Measurements from ENCODE around the gene THUMPD1.
A peak's percentile ranks its signal among the peaks of the same experiment; 100 is the strongest.
"Not testable (repeated sequence)": the region's sequence is repeated elsewhere in the genome, so short reads cannot be mapped to it uniquely, and the experiment has no call there.

Gene THUMPD1

DNA sequence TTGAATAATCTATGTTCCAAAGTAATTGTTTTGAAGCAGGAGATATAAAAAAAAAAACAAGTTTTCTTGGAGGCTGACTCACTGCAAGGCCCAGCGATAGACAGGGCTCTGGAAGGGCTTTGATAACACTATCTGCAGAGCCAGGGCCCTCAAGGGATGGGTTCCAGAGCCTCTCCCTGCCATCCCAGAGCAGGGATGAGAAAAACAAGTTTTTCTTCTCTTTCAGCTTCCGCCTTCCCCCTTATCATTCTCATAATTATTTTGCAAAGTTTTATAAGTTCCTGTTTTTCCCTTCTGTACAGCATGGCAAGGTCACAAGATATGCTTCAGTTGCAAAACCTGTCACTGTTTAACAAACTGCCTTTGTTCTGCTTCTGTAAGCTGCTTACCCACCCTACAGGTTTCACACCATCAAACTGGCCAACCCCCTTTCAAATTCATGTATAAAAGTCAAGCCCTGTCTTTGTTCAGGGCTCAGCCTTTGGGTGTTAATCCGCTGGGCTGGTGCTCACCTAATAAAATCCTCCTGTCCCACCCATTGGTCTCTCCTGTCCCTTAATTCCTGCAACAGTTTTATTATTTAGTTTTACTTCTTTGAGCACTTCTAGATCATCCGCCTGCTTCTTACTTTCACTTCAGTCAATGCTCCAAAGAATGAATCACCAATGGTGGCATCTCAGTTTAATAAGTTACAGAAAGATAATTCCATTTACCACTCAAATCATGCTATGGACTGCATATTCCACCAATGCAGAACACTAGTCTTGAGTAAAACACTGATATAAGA lies 5.6 kb upstream of the THUMPD1 start:
- no peak for DNase-seq

DNA sequence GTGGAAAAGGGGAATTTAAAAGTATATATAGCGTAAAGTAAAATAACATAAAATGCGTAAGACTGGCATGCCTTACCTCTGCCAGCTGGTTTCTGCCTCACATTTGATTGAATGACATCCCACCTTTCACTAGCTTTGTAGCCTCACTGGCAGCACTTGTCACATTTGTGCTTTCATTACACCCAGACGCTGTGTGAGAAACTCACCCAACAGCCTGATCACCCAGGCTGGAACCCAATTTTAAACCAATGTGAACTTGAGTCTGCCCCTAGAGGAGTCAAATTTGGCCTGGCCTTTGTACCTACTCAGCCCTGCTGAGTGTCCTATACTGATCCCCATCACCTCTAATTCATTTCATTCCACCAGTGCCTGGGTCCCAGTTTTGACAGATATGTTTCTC lies 4.8 kb upstream of the THUMPD1 start:
- DNase-seq: no peak

DNA sequence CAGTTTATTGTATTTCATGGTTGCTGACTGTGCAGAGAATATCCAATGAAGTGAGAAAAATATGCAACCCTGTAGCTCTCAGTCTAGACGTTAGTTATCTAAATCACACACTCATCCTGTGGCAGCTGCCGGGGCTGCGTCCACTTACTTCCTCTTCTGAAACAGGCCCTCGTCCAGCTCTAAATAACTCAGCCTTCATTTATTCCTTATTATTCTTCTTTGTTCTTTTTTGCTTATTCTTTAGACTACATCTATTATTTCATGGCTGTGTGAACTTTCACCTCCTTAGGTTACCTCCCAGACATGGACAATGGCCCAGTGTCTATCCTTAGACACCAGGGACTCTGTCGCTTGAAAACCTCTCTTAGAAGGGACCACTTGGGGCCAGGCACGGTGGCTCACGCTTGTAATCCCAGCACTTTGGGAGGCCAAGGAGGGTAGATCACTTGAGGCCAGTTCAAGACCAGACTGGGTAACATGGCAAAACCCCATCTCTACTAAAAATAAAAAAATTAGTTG lies 3.4 kb upstream of the THUMPD1 start:
- no peak for DNase-seq

DNA sequence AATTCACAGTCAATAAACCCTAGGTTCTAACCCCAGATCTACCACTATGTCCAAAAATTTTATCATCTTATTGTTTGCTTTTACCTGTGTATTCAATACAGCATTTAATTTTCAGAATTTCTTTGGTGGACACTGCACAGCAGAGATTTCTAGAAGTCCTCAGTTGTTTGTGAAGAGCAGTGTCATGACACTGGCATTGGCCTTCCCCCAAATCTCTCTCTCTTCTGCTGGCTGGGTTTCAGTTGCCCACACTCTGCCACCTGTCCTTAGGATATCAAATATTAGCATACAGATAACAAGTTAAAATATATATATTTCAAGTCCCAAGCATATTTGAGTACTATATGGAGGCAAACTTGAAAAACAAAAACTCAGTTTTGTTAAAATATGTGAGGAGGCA lies 2.0 kb upstream of the THUMPD1 start:
- DNase-seq: no peak

DNA sequence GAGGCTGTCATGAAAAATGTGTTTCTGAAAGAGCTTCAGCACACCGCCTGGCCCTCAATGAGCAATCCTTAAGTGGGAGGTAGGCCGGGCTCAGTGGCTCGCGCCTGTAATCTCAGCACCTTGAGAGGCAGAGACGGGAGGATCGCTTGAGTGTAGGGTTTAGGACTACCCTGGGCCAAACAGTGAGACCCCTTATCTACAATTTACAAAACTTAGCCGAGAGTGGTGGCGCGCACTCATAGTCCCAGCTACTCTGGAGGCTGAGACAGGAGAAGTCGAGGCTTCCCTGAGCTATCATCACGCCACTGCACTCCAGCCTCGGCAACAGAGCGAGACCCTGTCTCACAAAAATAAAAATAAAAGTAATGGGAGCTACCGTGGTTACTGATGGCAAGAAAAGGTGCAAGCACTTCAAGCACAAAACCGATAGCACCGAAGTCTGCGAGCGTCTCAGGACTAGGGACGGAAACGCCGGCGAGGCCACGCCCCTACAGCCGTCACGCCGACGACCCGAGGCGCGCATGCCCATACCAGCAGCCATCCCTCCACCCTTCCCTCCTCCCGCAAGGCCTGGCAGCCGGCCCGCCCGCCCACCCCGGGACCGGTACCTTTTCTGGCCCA lies 607 bp downstream of the THUMPD1 start:
- peak; percentile 77 for DNase-seq

DNA sequence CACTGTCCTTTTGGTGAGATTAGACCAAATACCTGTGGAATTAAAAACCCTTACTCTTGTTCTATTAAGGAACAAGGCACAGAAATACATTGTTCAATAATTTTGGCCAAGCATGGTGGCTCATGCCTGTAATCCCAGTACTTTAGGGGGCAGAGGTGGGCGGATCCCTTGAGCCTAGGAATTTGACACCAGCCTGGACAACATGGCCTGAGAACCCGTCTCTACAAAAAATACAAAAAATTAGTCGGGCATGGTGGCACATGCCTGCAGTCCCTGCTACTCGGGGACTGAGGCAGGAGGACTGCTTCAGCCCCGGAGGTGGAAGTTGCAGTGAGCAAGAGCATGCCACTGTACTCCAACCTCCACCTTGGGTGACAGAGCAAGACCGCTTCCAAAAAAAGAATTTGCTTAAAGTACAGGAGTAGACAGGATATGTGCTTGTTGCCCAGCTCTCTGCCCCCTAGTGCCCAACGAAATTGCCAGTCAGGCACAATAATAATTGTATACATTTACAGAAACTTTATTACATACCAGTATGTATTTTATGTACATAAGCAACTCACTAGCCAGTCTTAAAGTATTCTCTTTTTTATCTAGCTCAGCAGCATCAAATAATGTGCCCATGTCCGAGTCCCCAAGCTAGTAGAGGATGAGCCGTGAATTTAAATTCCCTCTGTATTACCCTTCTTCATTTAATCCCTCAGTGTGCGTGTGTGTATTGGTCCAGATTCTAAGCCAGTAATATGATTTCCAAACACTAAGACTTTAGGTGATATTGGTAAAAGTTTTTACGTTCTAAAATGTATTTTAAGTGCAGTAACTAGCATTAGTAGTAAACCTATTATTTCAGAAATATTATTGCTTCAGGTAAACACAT lies 1.4 kb downstream of the THUMPD1 start:
- DNase-seq: no peak

DNA sequence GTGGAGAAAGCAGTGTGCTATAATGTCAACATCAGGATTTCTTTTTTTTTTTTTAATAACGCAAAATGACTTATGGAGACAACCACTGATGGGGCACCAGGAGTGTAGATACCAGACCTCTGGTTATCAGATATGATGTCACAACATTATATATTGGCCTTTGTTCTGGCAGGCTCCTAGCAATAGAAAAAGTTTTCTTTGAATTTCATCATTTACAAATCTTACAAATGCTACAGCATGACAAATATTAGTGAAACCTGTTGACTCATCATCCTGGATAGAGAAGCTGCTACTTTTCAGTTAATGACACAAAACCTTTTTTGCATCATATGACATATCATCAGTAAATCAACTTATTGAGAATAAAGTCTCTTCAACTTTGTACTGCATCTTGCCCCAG lies 6.1 kb downstream of the THUMPD1 start:
- DNase-seq: no peak

DNA sequence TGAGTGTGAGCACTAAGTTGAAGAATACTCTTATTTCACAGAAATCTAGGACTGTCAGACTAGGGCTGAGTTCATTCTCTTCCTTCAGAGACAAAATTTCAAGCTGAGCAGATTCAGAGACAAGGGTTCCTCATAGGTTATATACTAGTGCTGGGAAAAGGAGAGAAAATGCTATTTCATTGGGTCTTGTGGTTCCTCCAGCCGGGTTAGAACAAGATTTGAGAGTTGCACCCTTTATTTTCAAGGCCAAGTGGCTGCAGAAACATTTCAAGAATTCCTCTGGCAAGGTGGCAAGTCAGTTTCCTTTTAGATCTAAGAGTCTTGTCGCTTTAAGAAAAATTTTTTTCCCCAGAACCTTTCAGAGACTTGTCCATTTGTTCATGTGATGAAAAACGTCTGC lies 6.8 kb downstream of the THUMPD1 start:
- no peak for DNase-seq

DNA sequence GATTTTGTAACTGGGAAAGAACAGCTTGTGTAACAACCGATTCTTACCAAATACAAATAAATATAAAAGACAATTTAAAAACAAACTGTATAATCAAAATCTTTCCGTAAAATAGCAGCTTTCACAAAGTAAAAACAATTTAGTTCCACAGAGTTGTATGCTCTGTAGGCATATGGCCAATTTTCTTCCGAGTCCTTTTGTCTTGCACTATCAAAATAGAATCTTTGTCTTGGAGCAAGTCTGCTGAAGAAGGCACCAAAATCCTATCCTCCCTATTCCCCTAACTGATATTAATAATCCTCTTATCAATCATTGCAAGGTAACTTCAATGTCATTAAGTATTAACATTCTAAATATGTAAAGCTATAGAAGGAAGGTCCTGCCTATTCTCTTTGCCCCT lies 7.6 kb downstream of the THUMPD1 start:
- DNase-seq: no peak

DNA sequence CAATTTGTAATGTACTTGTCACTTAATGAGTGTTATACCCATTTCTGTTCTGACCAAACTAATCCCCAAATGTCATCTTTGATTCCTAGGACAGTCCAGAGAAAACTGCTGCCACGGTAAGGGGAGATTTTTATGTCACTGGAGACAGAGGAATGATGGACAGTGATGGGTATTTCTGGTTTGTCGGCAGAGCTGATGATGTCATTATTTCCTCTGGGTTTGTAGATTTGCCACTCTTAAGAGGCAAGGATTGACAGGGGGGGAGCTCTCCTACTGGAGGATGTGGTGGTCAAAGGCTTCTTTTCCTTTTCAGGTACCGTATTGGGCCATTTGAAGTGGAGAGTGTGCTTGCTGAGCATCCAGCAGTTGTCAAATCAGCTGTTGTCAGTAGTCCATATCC lies 12.5 kb downstream of the THUMPD1 start:
- DNase-seq: no peak

DNA sequence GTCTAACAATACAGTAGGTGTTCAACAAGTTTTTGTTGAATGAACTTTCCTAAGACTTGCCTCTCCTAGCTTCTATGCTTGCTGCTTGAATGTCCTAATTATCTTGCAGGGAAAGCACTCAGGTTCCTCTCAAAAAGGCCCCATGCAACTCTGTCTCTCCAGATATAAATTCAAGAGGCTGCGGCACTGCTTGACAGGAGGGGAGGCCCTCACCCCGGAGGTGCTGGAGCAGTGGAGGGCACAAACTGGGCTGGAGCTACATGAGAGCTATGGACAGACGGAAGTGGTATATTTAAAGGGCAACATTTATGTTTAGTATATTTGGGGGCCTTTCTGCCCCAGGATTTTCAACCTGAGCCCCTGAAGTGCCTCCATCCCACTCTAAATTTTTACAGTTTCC lies 14.4 kb downstream of the THUMPD1 start:
- no peak for DNase-seq

DNA sequence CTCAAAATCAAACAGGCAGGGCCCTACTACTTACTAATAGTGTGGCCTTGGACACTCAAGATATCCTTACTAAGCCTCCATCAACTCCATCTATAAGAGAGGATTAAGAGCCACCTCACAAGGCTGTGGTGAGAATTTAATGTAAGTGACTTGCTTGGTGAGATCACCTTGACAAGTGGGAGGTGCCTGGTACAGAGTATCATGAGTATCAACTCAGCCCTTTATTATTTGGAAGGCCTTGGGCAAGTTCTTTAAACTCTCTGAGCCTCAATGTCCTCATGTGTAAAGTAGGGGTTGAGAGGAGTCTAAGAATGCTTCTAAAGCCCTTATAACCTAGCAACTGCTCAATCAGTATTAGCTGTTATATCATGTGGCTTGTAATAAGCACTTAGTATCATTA lies 15.0 kb downstream of the THUMPD1 start:
- no peak for DNase-seq

DNA sequence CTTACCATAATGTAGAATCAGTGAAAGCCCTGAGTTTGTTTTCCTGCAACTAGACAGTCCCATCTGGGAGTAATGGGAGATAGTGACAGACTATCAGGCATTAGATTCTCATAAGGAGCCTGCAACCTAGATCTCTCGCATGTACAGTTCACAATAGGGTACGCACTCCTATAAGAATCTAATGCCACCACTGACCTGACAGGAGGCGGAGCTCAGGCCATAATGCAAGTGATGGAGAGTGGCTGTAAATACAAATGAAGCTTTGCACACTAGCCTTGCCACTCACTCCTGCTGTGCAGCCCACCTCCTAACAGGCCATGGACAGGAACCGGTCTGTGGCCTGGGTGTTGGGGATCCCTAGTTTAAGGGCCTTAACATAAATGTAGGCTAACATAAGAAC lies 21.4 kb downstream of the THUMPD1 start:
- no peak for DNase-seq

DNA sequence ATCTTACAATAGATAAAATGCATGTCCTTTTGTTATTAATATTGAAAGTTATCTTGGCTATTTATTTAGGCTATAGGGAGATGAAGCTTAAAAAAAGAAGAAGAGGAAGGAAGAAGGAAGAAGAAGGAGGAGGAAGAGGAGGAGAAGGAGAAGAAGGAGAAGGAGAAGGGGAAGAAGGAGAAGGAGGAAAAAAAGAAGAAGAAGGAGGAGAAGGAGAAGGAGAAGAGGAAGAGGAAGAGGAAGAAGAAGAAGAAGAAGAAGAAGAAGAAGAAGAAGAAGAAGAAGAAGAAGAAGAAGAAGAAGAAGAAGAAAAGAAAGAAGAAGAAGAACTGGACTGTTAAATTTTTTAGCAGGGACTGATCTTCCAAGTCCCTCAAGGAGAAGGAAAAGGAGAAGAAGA lies 23.9 kb downstream of the THUMPD1 start:
- not testable (repeated sequence) for DNase-seq

DNA sequence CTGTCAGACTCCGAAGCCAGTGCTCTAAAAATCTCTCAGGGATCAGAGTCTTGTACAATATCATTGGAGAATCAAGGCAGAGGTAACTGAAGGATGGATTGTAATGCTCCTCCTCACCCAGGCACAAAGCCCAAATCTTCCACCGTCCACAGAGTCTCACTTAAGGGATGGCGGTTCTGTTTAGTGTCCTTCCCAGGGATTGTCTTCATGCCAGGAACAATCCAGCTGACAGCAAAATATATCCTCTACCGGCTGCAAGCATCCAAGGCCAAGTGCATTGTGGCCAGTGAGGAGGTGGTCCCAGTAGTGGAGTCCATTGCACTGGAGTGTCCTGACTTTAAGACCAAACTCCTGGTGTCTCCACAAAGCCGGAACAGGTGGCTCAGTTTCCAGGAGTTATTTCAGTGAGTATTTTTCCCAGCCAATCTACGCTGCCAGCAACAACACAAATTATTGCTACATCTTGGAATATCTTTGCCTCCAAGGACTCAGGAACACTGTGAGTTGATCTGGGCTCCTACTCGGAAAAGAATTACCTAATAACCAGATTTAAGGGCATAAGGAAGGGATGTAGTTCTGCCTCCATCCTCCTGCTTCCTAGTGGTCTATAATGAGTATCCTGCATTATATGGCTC lies 30.2 kb downstream of the THUMPD1 start:
- DNase-seq: no peak

DNA sequence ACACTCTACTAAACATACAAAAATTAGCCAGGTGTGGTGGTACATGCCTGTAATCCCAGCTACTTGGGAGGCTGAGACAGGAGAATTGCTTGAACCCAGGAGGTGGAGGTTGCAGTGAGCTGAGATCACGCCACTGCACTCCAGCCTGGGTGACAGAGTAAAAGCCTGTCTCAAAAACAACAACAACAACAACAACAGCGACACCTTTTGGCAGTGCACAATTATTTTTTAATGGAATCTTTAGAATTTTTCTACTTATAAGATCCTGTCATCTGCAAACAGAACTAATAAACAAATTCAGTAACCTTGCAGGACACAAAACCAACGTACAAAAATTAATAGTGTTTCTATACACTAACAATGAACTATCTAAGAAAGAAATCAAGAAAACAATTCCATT lies 33.5 kb downstream of the THUMPD1 start:
- DNase-seq: not testable (repeated sequence)

DNA sequence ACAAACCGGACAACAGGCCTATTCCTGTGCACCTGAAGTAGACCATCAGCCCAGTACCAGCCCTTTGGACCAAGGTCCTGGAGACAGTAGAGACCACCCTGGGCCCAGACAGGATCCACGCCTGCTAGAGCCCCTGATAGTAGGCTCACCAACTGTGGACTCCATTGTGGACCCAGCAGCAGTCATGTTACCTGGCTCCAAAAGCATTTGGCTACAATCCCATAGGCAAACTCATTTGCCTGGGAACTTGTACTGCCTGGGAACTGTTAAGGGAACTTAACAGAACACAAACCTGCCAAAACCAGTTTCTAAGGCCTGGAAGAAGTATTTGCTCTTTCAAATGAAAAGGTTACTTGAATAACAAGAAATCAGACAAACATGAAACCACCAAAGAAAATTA lies 34.2 kb downstream of the THUMPD1 start:
- no peak for DNase-seq

DNA sequence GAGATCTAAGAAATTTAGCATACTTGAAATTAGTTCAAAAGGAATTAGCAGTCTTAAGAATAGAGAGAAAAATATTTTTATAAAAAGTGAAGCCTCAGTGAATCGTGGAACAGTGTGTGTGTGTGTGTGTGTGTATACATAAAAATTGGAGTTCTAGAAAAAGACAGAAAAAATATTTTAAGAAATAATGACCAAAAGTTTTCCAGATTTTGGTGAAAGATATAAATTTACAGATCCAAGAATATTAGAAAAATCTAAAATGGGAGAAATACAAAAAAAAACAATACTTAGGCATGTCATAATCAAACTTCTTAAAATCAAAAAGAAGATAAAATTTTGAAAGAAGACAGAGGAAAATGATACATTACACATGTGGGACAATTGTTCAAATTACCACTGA lies 35.6 kb downstream of the THUMPD1 start:
- not testable (repeated sequence) for DNase-seq

DNA sequence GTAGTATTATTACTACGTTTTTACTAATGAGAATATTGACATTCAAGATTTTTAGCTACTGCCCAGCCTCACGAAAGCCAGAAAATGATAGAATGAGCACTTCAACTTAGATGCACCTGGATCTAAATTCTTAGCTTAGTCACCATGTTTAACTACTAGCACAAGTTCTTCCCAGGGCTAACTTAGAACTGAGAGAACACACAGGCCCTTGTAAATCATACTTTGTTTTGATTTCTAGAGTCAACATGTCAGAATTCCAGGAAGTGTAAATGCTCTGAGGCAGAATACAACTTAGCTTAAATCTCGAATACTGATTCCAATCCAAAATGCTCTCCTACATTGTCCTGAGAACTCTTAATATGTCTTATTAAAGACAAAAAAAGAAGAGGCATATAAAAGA lies 37.3 kb downstream of the THUMPD1 start:
- DNase-seq: no peak

DNA sequence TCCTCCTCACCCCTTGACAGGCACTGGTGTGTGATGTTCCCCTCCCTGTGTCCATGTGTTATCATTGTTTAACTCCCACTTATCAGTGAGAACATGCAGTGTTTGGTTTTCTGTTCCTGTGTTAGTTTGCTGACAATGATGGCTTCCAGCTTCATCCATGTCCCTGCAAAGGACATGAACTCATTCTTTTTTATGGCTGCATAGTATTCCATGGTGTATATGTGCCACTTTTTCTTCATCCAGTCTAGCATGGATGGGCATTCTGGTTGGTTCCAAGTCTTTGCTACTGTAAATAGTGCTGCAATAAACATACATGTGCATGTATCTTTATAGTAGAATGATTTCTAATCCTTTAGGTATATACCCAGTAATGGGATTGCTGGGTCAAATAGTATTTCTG lies 39.9 kb downstream of the THUMPD1 start:
- not testable (repeated sequence) for DNase-seq

DNA sequence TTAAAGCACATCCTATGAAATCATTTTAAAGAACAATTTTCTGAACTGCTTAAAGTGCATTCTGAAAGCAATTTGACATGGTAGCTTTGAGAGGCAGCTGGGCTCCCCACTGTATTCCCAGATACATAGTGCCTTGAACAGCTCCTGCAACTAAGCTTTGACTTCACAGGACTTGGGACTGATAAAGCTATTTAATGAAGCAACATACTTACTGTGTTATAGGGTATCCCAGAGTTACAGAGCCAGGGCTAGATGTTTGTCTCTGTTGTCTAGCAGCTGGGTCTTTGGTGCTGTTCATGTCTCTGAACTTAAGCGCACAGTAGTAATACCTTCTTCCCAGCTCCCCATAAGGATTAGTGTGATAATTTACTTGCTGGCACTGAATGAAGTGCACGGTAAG lies 45.0 kb downstream of the THUMPD1 start:
- DNase-seq: no peak

DNA sequence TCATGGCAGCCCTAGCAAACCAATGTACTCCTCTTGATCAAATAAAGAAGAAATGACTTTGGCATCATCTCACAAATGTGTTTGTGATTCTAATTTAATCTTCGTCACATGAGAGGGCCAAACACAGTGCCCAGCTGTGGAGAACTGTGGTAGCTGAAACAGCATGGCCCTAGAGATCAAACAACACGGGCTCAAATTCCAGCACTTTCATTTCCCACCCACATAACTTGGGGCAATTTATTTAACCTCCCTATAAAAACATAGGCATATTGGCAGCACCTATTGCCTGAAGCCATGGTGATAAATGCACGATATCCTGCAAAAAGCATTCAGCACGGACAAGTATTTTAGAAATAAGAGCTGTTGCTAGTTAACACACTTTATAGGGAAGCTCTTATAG lies 46.6 kb downstream of the THUMPD1 start:
- DNase-seq: no peak

DNA sequence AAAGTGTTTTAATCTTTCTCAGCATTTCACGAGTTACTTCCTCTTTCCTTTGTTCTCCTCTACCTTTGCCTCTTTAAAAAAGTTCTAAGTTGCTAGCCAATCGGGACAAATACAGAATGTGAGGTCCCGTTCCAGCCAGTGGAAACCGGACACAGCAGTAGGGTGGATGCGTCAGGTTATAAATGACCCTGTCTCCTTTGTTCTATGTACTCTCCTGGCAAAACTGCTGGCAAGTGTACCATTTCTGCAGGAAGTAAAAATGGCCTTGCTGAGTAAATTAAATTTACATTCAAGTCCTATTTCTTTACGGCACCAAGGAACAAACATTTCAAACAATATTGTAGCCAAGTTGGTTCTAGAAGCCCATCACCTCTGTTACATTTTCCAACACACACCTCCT lies 47.5 kb downstream of the THUMPD1 start:
- DNase-seq: not testable (repeated sequence)
